HEK293 (cell line): ENCODE data around the gene ANXA2.

ENCODE experiments used
- CTCF ChIA-PET: fragments of 350-600 bp; formaldehyde crosslinking; extraction: SDS; loops from one replicate; lab custom pipeline; 2021; ENCODE audit warnings: antibody characterized with exemption; lab: Yijun Ruan, JAX
- POLR2A ChIA-PET: fragments of 300-600 bp; formaldehyde crosslinking; extraction: SDS; loops from one replicate; lab custom pipeline; 2020; ENCODE audit warnings: antibody characterized with exemption, inconsistent platforms; lab: Yijun Ruan, JAX
- H3K27ac ChIP-seq: fragments of 200-500 bp; sonication (Bioruptor generic); 2 replicates; pipeline ENCODE4 v1.5.1; 2014; ENCODE audit warnings: low read depth, low read length, control low read depth, inconsistent platforms; ENCODE audit errors: extremely low read depth
- H3K36me3 ChIP-seq, 2 experiments: fragments of 200-500 bp in 1 of 2; sonication (Bioruptor generic) in 1 of 2; 1 replicate in 1 of 2; 2 replicates in 1 of 2; pipeline ENCODE4 v1.5.1; 2014 to 2017; ENCODE audit warnings: inconsistent platforms in 2 of 2, low read length in 2 of 2; ENCODE audit not compliant: control insufficient read depth in 2 of 2, insufficient read depth in 1 of 2
- H3K4me1 ChIP-seq: fragments of 200-500 bp; sonication (Bioruptor generic); 2 replicates; pipeline ENCODE4 v1.5.1; 2014; ENCODE audit warnings: mild to moderate bottlenecking, low read length, inconsistent platforms; ENCODE audit not compliant: control insufficient read depth, insufficient read depth
- H3K4me3 ChIP-seq: 2 replicates; pipeline ENCODE4 v1.5.1; 2011; ENCODE audit warnings: low read depth, mild to moderate bottlenecking, control low read depth, low read length, moderate library complexity
- H3K9me3 ChIP-seq: fragments of 200-500 bp; sonication (Bioruptor generic); 2 replicates; pipeline ENCODE4 v1.5.1; 2014; ENCODE audit warnings: low read depth, low read length, inconsistent platforms; ENCODE audit not compliant: control insufficient read depth, insufficient read depth
- BCL11B ChIP-seq: fragments of 450-650 bp; formaldehyde crosslinking; IDR thresholded peaks from 2 replicates; pipeline ENCODE4 v1.5.1; 2016; ENCODE audit warnings: low read depth, missing biosample characterization, missing genetic modification characterization
- MZF1 ChIP-seq: fragments of 450-650 bp; formaldehyde crosslinking; IDR thresholded peaks from 2 replicates; pipeline ENCODE4 v1.5.1; 2017; ENCODE audit warnings: missing biosample characterization, missing genetic modification characterization, borderline replicate concordance
- PRDM1 ChIP-seq: fragments of 450-650 bp; formaldehyde crosslinking; IDR thresholded peaks from 2 replicates; pipeline ENCODE4; 2016; ENCODE audit warnings: missing biosample characterization, missing genetic modification characterization
- REPIN1 ChIP-seq: fragments of 450-650 bp; formaldehyde crosslinking; IDR thresholded peaks from 2 replicates; pipeline ENCODE4 v1.5.1; 2017; ENCODE audit warnings: missing biosample characterization, missing genetic modification characterization, low read depth
- SCRT2 ChIP-seq: fragments of 450-650 bp; formaldehyde crosslinking; IDR thresholded peaks from 2 replicates; pipeline ENCODE4 v1.5.1; 2016; ENCODE audit warnings: missing biosample characterization, missing genetic modification characterization
- SETDB1 ChIP-seq: IDR thresholded peaks from one replicate; pipeline ENCODE4 v1.6.1; 2017; ENCODE audit warnings: mild to moderate bottlenecking, low read length, moderate library complexity, mixed read lengths; ENCODE audit not compliant: insufficient read length
- TCF7L2 ChIP-seq: IDR thresholded peaks from 2 replicates; pipeline ENCODE4 v1.6.1; 2011; ENCODE audit warnings: low read depth, mild to moderate bottlenecking, inconsistent platforms, low read length, moderate library complexity, borderline replicate concordance
- ZBTB11 ChIP-seq: fragments of 450-650 bp; formaldehyde crosslinking; conservative IDR thresholded peaks from 2 replicates; pipeline ENCODE4 v1.5.1; 2016; ENCODE audit warnings: low read depth, missing biosample characterization, missing genetic modification characterization
- ZBTB17 ChIP-seq: fragments of 450-650 bp; formaldehyde crosslinking; IDR thresholded peaks from 2 replicates; pipeline ENCODE4 v1.5.1; 2016; ENCODE audit warnings: missing biosample characterization, missing genetic modification characterization
- ZNF140 ChIP-seq: fragments of 450-650 bp; formaldehyde crosslinking; IDR thresholded peaks from 2 replicates; pipeline ENCODE4 v1.5.1; 2016; ENCODE audit warnings: missing biosample characterization, missing genetic modification characterization
- ZNF23 ChIP-seq: fragments of 450-650 bp; formaldehyde crosslinking; IDR thresholded peaks from 2 replicates; pipeline ENCODE4 v1.5.1; 2016; ENCODE audit warnings: missing biosample characterization, missing genetic modification characterization, borderline replicate concordance
- ZNF24 ChIP-seq: fragments of 450-650 bp; formaldehyde crosslinking; IDR thresholded peaks from 2 replicates; pipeline ENCODE4 v1.5.1; 2016; ENCODE audit warnings: missing biosample characterization, missing genetic modification characterization
- ZNF366 ChIP-seq: fragments of 450-650 bp; formaldehyde crosslinking; conservative IDR thresholded peaks from 2 replicates; pipeline ENCODE4 v1.5.1; 2016; ENCODE audit warnings: missing biosample characterization, missing genetic modification characterization
- ZNF416 ChIP-seq: fragments of 450-650 bp; formaldehyde crosslinking; IDR thresholded peaks from 2 replicates; pipeline ENCODE4 v1.5.1; 2016; ENCODE audit warnings: missing biosample characterization, missing genetic modification characterization
- ZNF433 ChIP-seq: fragments of 450-650 bp; formaldehyde crosslinking; IDR thresholded peaks from 2 replicates; pipeline ENCODE4 v1.5.1; 2016; ENCODE audit warnings: missing biosample characterization, missing genetic modification characterization, low read depth
- ZNF514 ChIP-seq: fragments of 450-650 bp; formaldehyde crosslinking; IDR thresholded peaks from 2 replicates; pipeline ENCODE4 v1.5.1; 2016; ENCODE audit warnings: missing biosample characterization, missing genetic modification characterization
- ZNF530 ChIP-seq: fragments of 450-650 bp; formaldehyde crosslinking; IDR thresholded peaks from 2 replicates; pipeline ENCODE4 v1.5.1; 2016; ENCODE audit warnings: low read depth, missing biosample characterization, missing genetic modification characterization
- ZNF624 ChIP-seq: fragments of 450-650 bp; formaldehyde crosslinking; IDR thresholded peaks from 2 replicates; pipeline ENCODE4 v1.5.1; 2017; ENCODE audit warnings: missing biosample characterization, missing genetic modification characterization
- ZNF707 ChIP-seq: fragments of 450-650 bp; formaldehyde crosslinking; IDR thresholded peaks from 2 replicates; pipeline ENCODE4 v1.5.1; 2016; ENCODE audit warnings: missing biosample characterization, missing genetic modification characterization
- ZSCAN18 ChIP-seq: fragments of 450-650 bp; formaldehyde crosslinking; IDR thresholded peaks from 2 replicates; pipeline ENCODE4 v1.5.1; 2016; ENCODE audit warnings: missing biosample characterization, missing genetic modification characterization
- ZXDB ChIP-seq: fragments of 450-650 bp; formaldehyde crosslinking; IDR thresholded peaks from 2 replicates; pipeline ENCODE4 v1.5.1; 2016; ENCODE audit warnings: missing biosample characterization, missing genetic modification characterization
- TF ChIP-seq, protein P1 (sequence below): fragments of 450-650 bp; IDR thresholded peaks from 2 replicates; pipeline ENCODE4 v1.5.1; 2018; ENCODE audit warnings: missing biosample characterization, mild to moderate bottlenecking, missing genetic modification characterization
- TF ChIP-seq, protein P2 (sequence below): fragments of 450-650 bp; formaldehyde crosslinking; IDR thresholded peaks from 2 replicates; pipeline ENCODE4 v1.5.1; 2016; ENCODE audit warnings: missing biosample characterization, missing genetic modification characterization

The ANXA2 gene

GRCh38 chr15:60339236-60339635, 58.5 kb downstream of the ANXA2 start:
- no peak overlapping the region for H3K4me3 ChIP-seq
- no peaks in the 10 kb centered on the region for H3K36me3 ChIP-seq
- no peaks in the 10 kb centered on the region for H3K4me1 ChIP-seq
- no peak for TF ChIP-seq MZF1 (tag by site-specific recombination)
- TF ChIP-seq, protein P1, sequence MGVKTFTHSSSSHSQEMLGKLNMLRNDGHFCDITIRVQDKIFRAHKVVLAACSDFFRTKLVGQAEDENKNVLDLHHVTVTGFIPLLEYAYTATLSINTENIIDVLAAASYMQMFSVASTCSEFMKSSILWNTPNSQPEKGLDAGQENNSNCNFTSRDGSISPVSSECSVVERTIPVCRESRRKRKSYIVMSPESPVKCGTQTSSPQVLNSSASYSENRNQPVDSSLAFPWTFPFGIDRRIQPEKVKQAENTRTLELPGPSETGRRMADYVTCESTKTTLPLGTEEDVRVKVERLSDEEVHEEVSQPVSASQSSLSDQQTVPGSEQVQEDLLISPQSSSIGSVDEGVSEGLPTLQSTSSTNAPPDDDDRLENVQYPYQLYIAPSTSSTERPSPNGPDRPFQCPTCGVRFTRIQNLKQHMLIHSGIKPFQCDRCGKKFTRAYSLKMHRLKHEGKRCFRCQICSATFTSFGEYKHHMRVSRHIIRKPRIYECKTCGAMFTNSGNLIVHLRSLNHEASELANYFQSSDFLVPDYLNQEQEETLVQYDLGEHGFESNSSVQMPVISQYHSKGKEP (tag by site-specific recombination), result no peak
- no peak for TF ChIP-seq ZNF624
- no peak for TF ChIP-seq SCRT2 (tag by site-specific recombination)
- no peak for TF ChIP-seq ZBTB11
- TF ChIP-seq ZNF366, result no peak
- TF ChIP-seq ZNF140 (tag by site-specific recombination), result no peak
- no peak for TF ChIP-seq ZNF416 (tag by site-specific recombination)
- no peak for TF ChIP-seq ZNF23 (tag by site-specific recombination)
- TF ChIP-seq, all 188 proteins: peak for 0
- POLR2A ChIA-PET, result no interaction called here
- CTCF ChIA-PET, result no interaction called here
- H3K27ac ChIP-seq, result no peak overlapping the region
- no peaks in the 10 kb centered on the region for H3K9me3 ChIP-seq

GRCh38 chr15:60338810-60339209, 59.0 kb downstream of the ANXA2 start:
- ChIA-PET CTCF (no interaction called here), POLR2A (no interaction called here)
- Histone ChIP-seq H3K9me3 (no peaks in the 10 kb centered on the region), H3K36me3 (no peaks in the 10 kb centered on the region), H3K4me3 (no peak overlapping the region), H3K27ac (no peak overlapping the region), H3K4me1 (no peaks in the 10 kb centered on the region)
- TF ChIP-seq ZNF514 (tag by site-specific recombination) (no peak), ZBTB17 (tag by site-specific recombination) (no peak), ZNF433 (tag by site-specific recombination) (no peak), ZNF530 (tag by site-specific recombination) (no peak), BCL11B (no peak), PRDM1 (no peak), SCRT2 (tag by site-specific recombination) (no peak), REPIN1 (tag by site-specific recombination) (no peak), ZSCAN18 (tag by site-specific recombination) (no peak), TCF7L2 (no peak), ZNF24 (tag by site-specific recombination) (no peak), SETDB1 (no peak), ZXDB (tag by site-specific recombination) (no peak), ZNF707 (no peak)
- TF ChIP-seq, protein P2, sequence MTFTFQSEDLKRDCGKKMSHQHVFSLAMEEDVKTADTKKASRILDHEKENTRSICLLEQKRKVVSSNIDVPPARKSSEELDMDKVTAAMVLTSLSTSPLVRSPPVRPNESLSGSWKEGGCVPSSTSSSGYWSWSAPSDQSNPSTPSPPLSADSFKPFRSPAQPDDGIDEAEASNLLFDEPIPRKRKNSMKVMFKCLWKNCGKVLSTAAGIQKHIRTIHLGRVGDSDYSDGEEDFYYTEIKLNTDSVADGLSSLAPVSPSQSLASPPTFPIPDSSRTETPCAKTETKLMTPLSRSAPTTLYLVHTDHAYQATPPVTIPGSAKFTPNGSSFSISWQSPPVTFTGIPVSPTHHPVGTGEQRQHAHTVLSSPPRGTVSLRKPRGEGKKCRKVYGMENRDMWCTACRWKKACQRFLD (tag by site-specific recombination), result no peak
